NOMO-1 treated with DMSO at 0.1 percent for 48 hours (cell line): Measurements from ENCODE around the gene SLC66A3.
"Not testable (repeated sequence)": the region's sequence is repeated elsewhere in the genome, so short reads cannot be mapped to it uniquely, and the experiment has no call there.

Experiments used
- DNase-seq: peaks from one replicate; lab custom pipeline; 2025; ENCODE audit not compliant: unreplicated experiment; lab: John Stamatoyannopoulos, UW

Gene SLC66A3

DNA sequence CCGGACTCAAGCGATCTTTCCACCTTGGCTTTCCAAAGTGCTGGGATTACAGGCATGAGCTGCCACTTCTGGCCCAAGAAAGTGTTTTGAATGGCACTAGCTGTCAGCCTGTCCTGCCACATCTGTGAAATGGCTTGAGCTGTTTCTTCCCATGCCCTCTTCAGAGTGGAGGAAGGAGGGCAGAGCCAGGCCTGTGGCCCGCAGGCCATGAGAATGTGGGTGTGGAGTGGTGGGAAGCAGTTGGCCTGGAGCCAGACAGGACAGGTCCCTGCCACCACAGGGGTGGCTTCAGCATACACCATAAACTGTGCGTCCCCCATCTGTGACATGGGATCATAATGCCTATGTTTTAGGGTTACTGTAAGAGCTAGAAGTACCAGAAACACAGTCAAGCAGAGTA lies 6.5 kb downstream of the SLC66A3 start:
- no peak for DNase-seq

DNA sequence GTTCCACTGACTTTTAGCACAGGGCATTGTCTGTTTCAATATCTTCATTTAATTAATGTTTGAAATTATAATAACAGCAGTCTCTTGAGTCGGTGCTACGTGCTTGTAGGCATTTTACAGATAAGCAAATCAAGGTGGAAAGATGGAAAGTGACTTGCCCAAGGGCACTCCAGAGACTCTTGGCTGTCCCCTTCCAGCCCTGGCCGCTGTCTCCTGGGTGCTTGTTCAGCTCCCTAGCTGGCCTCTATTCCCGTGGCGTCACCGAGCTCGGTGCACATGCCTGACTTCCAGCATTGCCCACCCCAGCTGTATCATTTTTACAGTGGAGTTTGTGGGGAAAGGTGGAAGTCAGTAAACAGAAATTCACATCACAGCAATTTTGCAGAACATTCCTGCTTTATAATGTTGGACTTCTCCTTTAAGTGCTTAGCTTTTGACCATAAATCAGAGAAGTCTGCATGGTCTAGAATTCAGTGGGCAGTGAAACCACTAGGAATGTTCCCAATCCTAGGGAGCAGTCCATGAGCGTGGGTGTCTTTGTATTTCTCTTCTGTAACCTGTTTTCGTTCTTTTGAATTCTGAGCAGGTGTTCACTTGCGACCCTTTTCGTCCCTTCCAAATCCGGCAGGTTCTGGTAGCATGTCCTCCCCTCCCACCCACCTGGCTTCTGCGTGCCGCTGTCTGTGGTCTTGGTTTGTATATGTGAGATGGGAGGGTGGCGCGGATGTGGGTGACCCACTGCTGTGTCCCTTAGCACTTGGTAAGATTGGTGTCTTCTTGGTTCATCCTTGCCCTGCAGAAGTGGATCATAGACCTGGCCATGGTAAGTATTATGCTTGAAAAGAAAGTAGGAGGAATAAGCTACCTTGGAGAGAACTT lies 8.4 kb downstream of the SLC66A3 start:
- no peak for DNase-seq

DNA sequence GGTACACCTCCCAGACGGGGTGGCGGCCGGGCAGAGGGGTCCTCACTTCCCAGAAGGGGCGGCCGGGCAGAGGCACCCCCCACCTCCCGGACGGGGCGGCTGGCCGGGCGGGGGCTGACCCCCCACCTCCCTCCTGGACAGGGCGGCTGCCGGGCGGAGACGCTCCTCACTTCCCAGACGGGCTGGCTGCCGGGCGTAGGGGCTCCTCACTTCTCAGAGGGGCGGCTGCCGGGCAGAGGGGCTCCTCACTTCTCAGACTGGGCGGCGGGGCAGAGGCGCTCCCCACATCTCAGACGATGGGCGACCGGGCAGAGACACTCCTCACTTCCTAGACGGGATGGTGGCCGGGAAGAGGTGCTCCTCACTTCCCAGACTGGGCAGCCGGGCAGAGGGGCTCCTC lies 9.8 kb downstream of the SLC66A3 start:
- not testable (repeated sequence) for DNase-seq

DNA sequence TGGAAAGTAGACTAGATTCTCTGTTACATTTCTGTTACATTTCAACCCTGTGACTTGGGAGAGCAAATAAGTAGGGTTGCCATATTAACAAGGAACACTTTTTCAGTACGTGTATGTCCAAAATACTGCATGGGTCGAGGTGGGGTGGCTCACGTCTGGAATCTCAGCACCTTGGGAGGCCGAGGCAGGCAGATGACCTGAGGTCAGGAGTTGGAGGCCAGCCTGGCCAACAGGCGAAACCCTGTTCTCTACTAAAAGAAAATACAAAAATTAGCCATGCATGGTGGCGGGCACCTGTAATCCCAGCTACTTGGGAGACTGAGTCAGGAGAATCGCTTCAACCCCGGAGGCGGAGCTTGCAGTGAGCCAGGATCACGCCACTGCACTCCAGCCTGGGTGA lies 11.2 kb downstream of the SLC66A3 start:
- DNase-seq = no peak

DNA sequence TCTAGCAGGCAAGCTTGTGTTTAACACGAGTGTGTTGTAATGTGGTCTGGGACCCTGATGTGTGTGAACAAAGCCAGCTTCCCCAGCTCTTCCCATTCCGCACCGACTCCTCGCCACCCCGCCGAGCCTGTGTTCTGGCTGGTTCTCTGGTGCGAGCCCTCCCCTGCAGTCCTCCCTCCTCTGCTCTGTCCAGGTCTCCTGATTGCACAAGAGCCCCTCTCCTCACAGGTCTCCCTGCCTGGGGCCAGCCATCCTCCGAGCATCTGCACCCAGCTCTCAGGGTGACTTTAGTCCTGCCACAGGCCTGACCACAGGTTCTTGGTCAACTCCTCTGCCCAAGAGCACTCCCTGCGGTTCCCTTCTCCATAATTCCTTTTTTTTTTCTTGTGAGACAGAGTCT lies 13.2 kb downstream of the SLC66A3 start:
- DNase-seq = no peak

DNA sequence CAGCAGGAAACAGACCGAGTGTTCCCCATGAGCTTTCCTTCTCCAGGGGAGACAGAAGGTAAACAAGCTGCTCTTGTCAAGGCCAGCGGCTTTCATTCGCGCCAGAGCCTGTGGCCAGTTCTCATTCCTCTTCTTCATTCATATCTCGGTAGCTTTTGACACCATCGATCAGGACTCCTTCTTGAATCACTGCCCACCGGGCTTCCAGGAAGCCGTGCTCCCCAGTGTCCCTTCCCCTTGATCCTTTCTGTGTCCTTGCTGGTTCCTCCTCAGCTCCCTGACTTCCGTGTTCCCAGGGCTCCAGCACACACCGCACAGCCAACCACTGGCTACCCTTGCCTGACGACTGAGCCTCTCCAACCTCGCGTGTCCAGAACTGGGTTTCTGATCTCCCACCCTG lies 14.1 kb downstream of the SLC66A3 start:
- DNase-seq = no peak

DNA sequence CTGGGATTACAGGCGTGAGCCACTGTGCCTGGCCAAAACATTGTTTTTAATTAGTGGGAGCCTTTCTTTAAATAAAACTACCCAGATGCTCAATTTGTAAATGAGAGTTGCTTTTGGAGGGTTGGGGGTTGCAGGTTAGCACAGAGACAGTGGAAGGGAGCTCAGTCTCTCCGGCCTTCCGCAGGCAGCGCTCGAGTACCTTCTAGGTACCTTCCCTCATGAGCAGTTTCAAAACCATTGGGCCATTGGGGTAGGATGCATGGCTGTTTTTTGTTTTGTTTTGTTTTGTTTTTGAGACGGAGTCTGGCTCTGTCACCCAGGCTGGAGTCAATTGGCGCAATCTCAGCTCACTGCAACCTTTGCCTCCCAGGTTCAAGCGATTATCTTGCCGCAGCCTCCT lies 19.0 kb downstream of the SLC66A3 start:
- no peak for DNase-seq

DNA sequence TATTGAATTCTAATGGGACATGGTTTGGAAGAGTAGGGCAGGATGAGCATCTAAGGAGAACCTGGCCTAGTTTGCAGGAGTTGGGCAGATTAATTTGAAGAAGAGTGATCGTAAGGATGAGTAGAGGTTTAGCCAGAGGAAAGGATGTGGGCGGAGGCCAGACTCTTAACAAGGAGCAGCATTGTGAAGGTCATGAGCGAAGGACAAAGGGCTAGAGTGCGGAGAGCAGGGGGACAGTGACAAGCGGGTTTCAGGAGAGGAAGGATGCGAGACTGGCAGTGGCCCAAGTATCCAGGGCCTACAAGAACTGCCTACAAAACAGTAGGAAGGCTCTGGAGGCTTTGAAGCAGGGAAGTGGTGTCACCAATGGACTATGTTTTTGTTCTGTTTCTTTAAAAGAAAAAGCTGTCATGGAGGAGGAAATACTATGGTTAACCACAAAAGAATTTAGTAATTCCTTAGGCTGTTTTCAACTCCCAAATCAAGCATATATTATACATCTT lies 20.1 kb downstream of the SLC66A3 start:
- DNase-seq = peak; percentile 66

DNA sequence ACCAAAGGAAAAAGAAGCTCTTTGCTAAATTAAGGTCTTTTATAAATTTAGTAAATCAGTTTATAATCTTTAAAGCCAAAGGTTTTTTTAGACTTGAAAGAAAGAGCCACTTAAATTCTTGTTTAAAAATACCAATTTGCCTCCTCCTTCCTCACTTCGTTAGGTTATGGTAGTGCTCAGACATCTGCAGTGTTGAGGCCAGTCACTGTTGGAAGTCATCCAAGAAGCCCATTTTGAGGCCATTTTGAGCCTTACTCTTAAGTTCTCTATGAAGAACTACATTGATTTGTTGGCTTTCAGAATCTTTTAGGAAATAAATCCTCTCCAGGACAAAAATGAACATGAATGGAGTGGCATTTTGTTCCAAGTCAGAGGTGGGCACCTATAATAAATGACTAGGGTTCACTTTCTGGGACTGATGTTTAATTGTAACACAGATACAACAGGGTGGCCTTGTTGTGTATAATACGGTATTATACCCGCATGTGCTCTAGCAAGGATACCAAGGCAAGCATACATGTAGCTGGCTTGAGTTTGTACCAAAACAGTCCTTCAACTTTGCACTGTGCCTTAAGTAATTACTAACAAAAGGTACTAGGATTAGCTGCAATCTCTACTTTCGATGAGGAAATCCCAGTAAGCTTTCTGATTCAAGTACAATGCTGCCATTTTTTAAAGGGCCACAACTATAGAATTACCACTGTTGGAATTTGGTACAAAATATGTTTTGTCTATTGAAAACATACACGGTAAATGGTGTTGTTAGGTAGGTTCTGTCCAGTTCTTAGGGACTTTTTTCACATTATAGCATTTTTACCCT lies 22.8 kb downstream of the SLC66A3 start:
- DNase-seq = peak; percentile 14

DNA sequence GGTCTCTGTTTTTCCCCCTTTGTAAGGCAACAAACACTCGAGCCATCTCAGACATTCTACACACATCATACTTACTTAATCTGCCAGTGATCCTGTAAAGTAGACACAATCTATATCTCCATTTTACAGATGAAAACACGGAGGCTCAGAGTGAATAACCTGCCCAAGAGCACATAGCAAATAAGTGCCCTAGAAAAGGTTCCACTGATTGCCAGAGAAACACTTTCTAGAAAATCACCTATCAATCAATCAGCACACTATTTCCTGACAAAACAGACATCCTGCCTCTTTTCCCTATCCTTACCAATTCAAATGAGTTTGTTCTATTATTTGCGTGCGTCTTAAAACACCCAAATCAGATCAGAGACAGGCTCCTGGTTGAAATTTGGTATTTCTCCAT lies 23.9 kb downstream of the SLC66A3 start:
- DNase-seq = no peak

DNA sequence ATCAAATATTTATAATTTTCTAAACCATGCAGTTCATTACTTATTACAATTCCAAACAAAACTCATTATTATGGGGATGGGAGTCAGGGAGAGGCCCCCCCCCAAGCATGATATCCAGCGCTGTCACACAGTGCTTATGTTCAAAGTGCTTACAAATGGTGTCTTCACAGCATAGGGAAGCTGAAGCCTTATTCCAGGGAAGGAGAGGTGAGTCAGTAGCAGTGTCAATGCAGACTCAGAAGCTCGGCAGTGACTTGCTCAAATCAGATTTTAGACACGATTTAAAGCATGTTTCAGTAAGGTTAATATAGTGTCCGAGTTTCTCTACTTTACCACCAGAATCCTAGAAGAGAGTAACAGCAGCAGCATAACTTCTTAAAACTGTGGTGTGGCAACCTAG lies 24.6 kb downstream of the SLC66A3 start:
- no peak for DNase-seq

DNA sequence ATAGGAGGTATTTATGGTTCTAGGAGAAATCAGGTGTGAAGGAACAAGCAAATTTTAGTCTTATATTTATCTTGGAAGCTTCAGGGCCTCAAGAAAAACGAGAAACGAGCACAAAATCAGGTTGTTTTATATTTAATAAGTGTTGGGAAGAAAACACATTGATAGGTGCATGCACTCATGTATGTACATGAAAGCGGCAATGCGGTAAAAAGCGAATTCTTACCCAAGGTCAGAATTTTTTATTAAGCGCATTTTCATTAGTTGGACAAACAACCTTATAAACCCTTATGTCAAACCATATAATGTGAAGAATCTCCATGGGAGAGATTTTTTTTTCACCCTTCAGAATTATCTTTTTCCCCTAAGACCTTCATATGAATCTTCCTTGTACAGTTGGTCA lies 25.4 kb downstream of the SLC66A3 start:
- DNase-seq = no peak

DNA sequence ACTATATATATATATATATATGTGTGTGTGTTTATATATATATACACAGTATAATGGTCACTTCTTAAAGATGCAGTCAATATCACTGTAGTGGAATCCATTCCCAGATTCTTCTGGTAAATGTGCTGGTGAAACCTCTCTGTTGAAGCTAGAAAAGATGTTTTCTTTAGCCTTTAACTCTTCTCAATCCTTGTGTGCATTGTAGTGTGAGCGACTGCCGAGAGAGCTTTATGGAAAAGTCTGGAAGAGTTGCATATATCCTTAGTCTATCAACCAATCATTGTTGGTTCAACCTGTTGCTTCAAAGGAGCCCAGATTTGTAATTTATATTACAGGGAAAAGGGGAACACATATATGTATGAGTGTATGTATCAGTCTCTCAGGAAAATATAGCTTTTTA lies 27.7 kb downstream of the SLC66A3 start:
- no peak for DNase-seq

DNA sequence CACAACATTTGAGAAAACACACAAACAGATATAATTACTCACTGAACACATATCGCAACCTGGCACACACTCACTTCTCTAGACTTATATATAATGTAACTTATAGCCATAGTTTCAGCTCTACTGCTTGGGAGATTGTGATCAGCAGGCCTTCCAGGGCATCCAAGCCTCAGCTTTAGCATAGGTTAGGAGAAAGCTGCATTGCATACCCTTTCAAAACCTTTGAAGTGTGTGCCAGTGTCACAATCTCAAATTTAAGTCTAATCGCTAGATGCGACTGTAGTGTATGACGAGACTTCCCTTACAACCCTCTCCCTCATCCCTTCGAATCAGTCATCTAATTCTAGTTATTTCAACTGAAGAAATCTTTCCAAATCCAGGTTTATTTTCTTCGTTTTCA lies 30.9 kb downstream of the SLC66A3 start:
- DNase-seq = no peak

DNA sequence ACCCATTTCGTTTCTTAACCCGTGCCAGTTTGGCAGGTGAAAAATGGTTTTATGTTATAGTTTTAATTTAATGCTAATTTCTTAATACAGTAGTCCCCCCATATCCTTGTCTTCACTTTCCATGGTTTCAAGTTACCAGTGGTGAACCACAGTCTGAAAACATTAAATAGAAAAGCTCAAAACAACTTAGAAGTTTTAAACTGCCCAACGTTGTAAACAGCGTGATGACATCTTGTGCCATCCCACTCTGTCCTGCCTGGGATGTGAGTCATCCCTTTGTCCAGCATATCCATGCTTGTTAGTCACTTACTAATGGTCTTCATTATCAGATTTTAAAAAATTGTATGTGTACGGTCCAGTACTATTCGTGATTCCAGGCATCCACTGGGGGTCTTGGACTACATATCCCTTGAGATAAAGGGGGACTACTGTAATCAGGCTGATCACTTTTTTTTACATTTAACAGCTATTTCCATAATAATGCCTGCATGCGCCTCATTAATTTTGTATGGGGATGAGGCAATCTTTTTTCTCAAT lies 31.9 kb downstream of the SLC66A3 start:
- no peak for DNase-seq

DNA sequence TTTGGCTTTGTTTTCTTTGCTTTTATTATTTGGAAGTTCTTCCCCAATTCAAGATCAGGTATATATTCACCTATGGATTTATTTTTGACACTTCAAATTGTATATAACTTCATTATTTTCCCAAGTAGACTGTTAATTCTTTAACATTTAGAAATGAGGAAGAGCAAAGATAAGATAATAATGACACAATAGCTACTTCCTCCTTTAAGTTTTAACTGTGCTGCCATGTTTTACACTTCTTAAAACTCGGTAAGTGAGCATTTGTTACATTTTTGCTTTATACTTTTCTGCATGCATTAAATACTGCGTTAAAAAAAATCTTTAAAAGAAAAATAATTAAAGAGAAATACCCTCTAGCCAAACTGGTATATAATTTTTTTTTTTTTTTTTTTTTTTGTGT lies 32.5 kb downstream of the SLC66A3 start:
- peak; percentile 83 for DNase-seq

DNA sequence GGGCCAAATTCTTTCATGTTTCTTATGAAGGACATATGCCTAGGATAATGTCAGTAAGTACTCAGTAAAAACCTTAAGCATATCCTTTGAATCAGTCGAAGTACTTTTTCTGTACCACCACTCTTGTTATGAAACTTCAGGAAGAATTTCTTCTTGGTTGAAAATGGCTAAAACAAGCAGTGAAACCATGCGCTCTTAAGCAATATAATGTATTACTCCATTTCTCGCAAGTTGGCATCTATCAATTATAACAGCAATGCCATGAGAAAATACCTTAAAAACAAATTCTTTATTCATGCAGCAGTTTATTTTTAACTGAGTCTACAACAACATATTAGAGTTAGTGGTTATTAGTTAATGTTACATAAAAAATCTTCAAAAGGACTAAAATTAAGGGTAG lies 41.0 kb downstream of the SLC66A3 start:
- DNase-seq = peak; percentile 46

DNA sequence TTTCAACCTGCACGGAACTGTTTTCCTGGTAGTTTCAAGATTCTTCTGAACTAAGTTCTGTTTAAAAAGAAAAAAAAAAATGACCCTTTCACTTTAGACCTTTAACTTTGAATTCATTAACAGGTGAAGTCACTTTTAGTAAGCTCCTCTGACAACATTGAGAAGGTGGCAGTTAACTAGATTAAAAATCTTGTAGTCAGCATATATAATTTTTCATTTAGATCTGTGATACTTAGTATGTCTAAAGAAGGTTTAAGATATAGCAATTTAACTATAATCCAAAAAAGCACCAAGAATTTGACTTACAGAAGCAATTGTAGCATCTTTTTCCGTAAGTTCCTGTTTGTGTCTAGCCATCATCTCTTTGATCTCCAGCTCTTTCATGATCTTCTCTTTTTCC lies 45.4 kb downstream of the SLC66A3 start:
- no peak for DNase-seq

DNA sequence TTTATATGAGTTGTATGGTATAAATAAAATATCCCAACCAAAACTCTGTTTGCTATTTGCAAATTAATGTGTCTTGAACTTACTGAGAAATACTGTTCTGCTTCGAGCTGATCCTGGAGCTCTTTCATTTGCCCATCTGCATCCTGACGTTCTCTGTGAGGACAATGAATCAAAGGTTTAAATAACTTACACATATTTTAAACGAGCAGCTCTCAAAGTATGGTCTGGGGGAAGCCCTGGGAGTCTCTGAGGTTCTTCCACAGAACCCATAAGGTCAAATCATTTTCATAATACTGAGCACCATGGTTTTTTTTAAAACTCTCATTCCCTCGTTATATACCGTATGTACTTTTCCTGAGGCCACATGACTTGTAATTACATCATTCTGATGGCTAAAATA lies 46.7 kb downstream of the SLC66A3 start:
- DNase-seq = no peak

DNA sequence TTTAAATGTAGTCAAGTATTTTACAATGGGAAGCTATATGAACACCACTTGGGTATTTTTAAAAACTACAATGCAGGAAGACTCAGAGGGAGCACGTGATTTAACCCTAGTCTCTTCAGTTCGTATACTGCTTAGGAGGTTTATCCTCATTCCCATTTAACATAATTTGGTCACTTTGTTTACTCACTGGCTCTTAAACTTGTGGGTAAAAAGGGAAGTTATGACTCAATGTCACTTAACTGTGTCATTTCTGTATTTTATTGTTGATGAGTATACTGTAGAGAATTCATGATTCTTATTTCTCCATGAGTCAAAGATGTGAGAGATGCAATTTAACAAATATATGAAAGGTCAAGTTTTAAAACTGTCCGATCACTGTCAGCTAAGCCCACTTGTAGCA lies 48.2 kb downstream of the SLC66A3 start:
- DNase-seq = peak; percentile 83

DNA sequence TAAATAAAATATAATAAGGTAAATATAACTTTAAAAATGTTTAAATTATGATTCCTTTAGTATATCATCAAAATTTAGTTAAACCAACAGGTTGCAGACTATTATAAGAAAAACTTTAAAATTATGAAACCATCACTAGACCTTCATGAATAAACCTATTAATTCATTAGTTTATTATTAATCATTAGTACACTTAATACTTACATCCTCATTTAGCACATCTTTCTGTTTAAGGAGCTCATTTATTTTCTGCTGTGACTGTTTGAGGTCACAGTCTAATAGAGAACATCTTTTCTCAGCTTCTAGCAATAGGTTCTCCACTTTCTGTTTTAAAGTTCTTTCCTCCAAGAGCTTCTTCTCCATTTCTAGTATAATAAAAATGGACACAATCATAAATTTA lies 52.8 kb downstream of the SLC66A3 start:
- no peak for DNase-seq

DNA sequence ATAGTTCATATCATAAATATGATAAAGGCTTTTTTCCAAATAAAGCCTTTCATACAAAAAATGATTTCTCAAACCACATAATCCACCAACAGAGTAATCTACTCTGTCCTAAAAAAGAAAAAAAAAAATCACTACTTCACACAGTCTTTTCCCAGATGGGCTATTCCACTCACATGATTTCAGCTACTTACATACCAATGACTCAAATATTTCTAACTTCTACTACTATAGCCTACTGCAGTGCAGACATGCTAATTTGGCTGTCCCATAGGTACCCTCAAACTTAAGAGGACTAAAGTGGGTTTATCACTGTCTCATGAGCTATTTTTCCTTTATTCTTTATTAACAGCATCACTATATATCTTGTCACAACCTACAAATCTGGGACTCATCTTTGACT lies 57.4 kb downstream of the SLC66A3 start:
- DNase-seq = no peak
